ENCODE data around the gene FCER2.
A peak's percentile ranks its signal among the peaks of the same experiment; 100 is the strongest.

FCER2 gene

GRCh38 chr19:7678971-7679751 lies 22.8 kb downstream of the FCER2 start:
- peak; percentile 68 for TF ChIP-seq CTCF (IDR thresholded peaks at IDR 0.05; ENCODE audit: insufficient read depth, low read depth, low read length, missing control alignments)
- DNase-seq (ENCODE audit: low read depth), result peak; percentile 89
- H3K4me3 ChIP-seq (ENCODE audit: low read depth, low read length), result no peak overlapping the region

DNA sequence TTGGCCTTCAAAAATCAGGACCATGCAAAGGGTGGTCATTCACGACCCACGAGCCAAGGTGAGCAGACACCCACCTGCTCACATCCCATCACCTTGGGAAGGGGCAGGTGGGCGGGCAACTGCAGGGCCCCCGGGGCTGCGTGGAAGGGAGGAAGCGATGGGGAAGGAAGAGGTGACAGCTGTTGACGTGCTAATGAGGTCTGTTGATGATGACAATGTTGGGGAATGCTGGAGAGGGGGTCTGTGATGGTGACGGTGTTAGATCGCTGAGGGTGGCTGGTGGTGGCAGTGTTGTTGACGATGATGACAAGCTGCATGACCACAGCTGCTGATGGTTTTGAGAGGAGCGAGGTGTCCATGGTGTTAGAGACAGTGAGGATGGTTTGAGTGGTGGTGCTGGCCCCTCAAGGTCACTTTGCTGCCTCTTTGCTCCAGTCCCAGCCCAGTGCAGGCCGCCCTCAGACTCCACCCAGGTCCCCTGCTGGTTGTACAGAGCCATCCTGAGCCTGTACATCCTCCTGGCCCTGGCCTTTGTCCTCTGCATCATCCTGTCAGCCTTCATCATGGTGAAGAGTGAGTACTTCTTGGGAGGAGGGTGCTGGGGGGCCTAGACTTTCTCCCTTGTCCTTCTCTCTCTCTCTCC lies 24.1 kb downstream of the FCER2 start:
- H3K4me3 ChIP-seq (ENCODE audit: low read depth, low read length), result no peak overlapping the region
- no peak for DNase-seq (ENCODE audit: low read depth)
- no peak for TF ChIP-seq CTCF (IDR thresholded peaks at IDR 0.05; ENCODE audit: insufficient read depth, low read depth, low read length, missing control alignments)

DNA sequence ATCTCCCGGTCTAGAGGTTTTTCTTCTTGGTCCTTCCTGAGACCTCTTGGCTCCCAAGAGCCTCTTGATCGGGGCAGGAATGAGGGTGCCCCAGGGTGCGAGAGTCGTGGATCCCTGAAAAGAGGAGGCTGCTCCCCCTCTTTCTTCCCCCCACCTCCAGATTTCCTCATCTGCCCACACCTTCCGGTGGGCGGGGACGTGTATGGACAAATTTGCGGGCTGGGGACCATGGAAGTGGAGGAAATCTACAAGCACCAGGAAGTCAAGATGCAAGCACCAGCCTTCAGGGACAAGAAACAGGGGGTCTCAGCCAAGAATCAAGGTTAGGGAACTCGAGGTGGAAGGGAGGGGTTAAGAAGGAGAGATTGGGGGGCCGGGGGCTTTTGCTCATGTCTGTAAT lies 25.1 kb downstream of the FCER2 start, which contains the start of gene MCEMP1:
MCEMP1 (plus strand) TSS at position 237 of the 400 bp plus-strand sequence; CDS start at position 268, 31 bp downstream.
- H3K4me3 ChIP-seq (ENCODE audit: low read depth, low read length), result no peak within 1 kb of the TSS
- no peak for TF ChIP-seq CTCF (IDR thresholded peaks at IDR 0.05; ENCODE audit: insufficient read depth, low read depth, low read length, missing control alignments)

GRCh38 chr19:7676376-7676775 lies 25.6 kb downstream of the FCER2 start:
- H3K4me3 ChIP-seq (ENCODE audit: low read depth, low read length), result no peak overlapping the region
- no peak for TF ChIP-seq CTCF (IDR thresholded peaks at IDR 0.05; ENCODE audit: insufficient read depth, low read depth, low read length, missing control alignments)
- no peak for DNase-seq (ENCODE audit: low read depth)

More for the DNA sequence above, 25.1 kb downstream of the FCER2 start, which contains the start of gene MCEMP1:
- DNase-seq (ENCODE audit: low read depth), result no peak

DNA sequence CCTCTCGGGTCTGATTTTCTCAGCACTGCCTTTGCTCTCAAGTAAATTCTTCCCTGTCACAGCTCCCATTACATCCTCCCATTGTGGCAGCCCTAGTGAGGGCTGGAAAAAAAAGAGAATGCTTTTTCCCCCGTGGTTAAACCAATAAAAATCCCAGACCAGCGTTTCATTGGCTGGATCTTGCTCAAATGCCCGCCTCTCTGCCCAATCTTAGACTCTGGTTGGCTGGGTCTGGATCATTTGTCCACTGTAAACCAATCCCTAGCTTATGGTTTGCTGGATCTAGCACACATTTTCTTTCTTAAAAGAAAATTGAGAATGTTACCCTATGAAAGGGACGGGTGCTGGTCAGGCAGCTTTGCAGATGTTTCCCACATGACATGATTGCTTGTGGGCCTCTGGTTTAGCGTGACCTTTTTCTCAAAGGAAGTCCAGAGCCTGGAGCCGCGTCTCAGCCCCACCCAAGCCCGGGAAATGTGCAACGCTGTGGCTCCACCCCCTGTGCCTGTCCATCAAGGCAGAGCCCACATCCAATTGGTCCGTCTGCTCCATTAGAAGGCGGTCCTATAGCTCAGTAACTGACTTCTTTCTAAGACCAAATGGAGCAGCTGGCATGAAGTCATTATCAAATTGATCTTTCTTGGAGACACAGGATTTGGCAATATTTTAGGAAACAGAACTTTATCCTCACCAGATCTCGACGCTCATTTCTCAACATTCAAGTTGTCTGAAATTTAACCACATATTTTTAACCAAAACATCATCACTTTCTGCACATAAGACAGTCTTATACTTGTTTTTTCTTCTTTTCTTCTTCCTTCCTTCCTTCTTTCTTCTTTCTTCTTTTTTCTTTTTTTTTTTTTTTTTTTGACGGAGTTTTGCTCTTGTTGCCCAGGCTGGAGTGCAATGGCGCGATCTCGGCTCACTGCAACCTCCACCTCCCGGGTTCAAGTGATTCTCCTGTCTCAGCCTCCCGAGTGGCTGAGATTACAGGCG lies 27.6 kb downstream of the FCER2 start:
- TF ChIP-seq CTCF (IDR thresholded peaks at IDR 0.05; ENCODE audit: insufficient read depth, low read depth, low read length, missing control alignments), result no peak
- DNase-seq (ENCODE audit: low read depth), result peak; percentile 80
- H3K4me3 ChIP-seq (ENCODE audit: low read depth, low read length), result no peak overlapping the region

DNA sequence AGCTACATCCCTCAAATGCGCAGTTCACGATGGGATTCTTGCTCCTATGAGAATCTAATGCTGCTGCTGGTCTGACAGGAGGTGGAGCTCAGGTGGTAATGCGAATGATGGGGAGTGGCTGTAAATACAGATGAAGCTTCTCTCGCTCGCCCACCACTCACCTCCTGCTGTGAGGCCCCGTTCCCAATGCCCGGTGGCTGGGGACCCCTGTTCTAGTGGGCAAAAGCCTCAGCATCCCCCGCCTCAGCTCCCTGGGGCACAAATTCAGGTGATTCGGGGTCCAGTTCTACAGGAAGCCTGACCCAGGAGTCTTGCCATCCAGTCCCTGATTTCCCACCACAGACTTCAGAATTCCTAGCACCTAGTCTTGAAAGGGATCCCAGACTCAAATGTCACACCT lies 29.4 kb downstream of the FCER2 start:
- no peak overlapping the region for H3K4me3 ChIP-seq (ENCODE audit: low read depth, low read length)
- no peak for DNase-seq (ENCODE audit: low read depth)
- TF ChIP-seq CTCF (IDR thresholded peaks at IDR 0.05; ENCODE audit: insufficient read depth, low read depth, low read length, missing control alignments), result no peak

All from GM12865 (cell line).